ENCODE measurements around the gene RPF1.

GRCh38 chr1:84478876-84479868 is at the start of gene RPF1:
- TF ChIP-seq POLR2A (IDR thresholded peaks at IDR 0.05; ENCODE audit: low read depth): peak; percentile 24
- no peak for TF ChIP-seq CTCF (IDR thresholded peaks at IDR 0.05)
- TF ChIP-seq POLR2AphosphoS5 (IDR thresholded peaks at IDR 0.05): peak; percentile 84 to 92

All from esophagus muscularis mucosa (tissue), 3 donors.